OCI-LY7 (cell line): ENCODE results near the gene S100B. TPM values are rescaled to one million over a fixed set of nuclear protein-coding genes. Genes with fewer than 3 reads are reported as not detected.

ENCODE experiments used
- BruUV-seq: library from RNA; stranded (reverse); fragments of 400-500 nt; replicated peaks from 2 replicates; lab custom pipeline; 2021; lab: Mats Ljungman, UMichigan
- CTCF ChIA-PET: fragments of 300-600 bp; sonication (Branson Sonifier 250); formaldehyde crosslinking; loops from one replicate; lab custom pipeline; 2022; ENCODE audit warnings: antibody characterized with exemption; ENCODE audit not compliant: unreplicated experiment; lab: Charles Lee
- POLR2A ChIA-PET: fragments of 300-600 bp; sonication (Branson Sonifier 250); formaldehyde crosslinking; loops from one replicate; lab custom pipeline; 2022; ENCODE audit warnings: antibody characterized with exemption; lab: Charles Lee
- DNase-seq: peaks from one replicate; pipeline ENCODE4 v3.0.0-alpha.2; 2015; ENCODE audit warnings: low spot score
- H2AFZ ChIP-seq: fragments of 200-600 bp; sonication (generic), shearing (Covaris generic); 2 replicates; pipeline ENCODE4 v1.6.1; 2014; ENCODE audit warnings: mild to moderate bottlenecking, antibody characterized with exemption, low read length, moderate library complexity
- H3K27ac ChIP-seq: fragments of 200-600 bp; sonication (generic); 2 replicates; pipeline ENCODE4 v1.5.1; 2014; ENCODE audit warnings: mixed run types, low read depth, mild to moderate bottlenecking, moderate library complexity, low read length, inconsistent platforms; ENCODE audit not compliant: poor library complexity, severe bottlenecking
- H3K36me3 ChIP-seq: fragments of 200-600 bp; sonication (generic); 2 replicates; pipeline ENCODE4 v1.6.1; 2014; ENCODE audit warnings: mild to moderate bottlenecking, antibody characterized with exemption, low read length, moderate library complexity, mixed read lengths; ENCODE audit not compliant: insufficient read depth
- H3K4me1 ChIP-seq: fragments of 200-600 bp; sonication (generic); 2 replicates; pipeline ENCODE4 v1.5.1; 2014; ENCODE audit warnings: mild to moderate bottlenecking, low read length; ENCODE audit not compliant: insufficient read depth, poor library complexity, severe bottlenecking
- H3K4me2 ChIP-seq: fragments of 200-600 bp; sonication (generic); 2 replicates; pipeline ENCODE4 v1.6.1; 2014; ENCODE audit warnings: mild to moderate bottlenecking, low read length
- H3K4me3 ChIP-seq: fragments of 200-600 bp; sonication (generic); 2 replicates; pipeline ENCODE4 v1.5.1; 2014; ENCODE audit warnings: mild to moderate bottlenecking, low read depth, low read length; ENCODE audit not compliant: poor library complexity, severe bottlenecking
- H3K79me2 ChIP-seq: fragments of 200-600 bp; sonication (generic); 2 replicates; pipeline ENCODE4 v1.6.1; 2016; ENCODE audit warnings: low read depth, mild to moderate bottlenecking, low read length, moderate library complexity, mixed read lengths; ENCODE audit not compliant: insufficient read depth
- H3K9me2 ChIP-seq: fragments of 200-600 bp; sonication (generic); 2 replicates; pipeline ENCODE4 v1.6.1; 2016; ENCODE audit warnings: mild to moderate bottlenecking, low read length, mixed read lengths; ENCODE audit not compliant: insufficient read depth
- H3K9me3 ChIP-seq: fragments of 200-600 bp; sonication (generic); 2 replicates; pipeline ENCODE4 v1.6.1; 2014; ENCODE audit warnings: mild to moderate bottlenecking, mixed run types, low read length, mixed read lengths
- H4K20me1 ChIP-seq: fragments of 200-600 bp; sonication (generic); 2 replicates; pipeline ENCODE4 v1.6.1; 2014; ENCODE audit warnings: mild to moderate bottlenecking, antibody characterized with exemption, low read length, moderate library complexity, mixed read lengths; ENCODE audit not compliant: insufficient read depth
- EZH2phosphoT487 ChIP-seq: fragments of 200-600 bp; sonication (generic); IDR thresholded peaks from 2 replicates; pipeline ENCODE4 v1.6.1; 2018; ENCODE audit warnings: low read depth, borderline replicate concordance, mild to moderate bottlenecking, mixed run types, antibody characterized with exemption, low read length, moderate library complexity, mixed read lengths
- intact Hi-C: fragments of 100-400 bp; cut with micrococcal nuclease; formaldehyde crosslinking; loops from one replicate; pipeline ENCODE4 v1.10.0; 2022; ENCODE audit not compliant: unreplicated experiment
- total RNA-seq, 2 experiments: library from RNA; depleted of rRNA in 1 of 2; stranded (reverse); fragments of >200 nt in 1 of 2; shearing (Covaris generic) in 1 of 2; gene quantifications; 2 replicates each; pipeline ENCODE4 v1.2.3, GENCODE V29; 2014 to 2022
- TF ChIP-seq, protein P1 (sequence below): fragments of 200-600 bp; sonication (generic); conservative IDR thresholded peaks from 2 replicates; pipeline ENCODE4 v1.5.1; 2014; ENCODE audit warnings: mild to moderate bottlenecking, antibody characterized with exemption, low read length, moderate library complexity, mixed read lengths

S100B gene
- total RNA-seq, 2 experiments from 2014 or later, result not detected

- Histone ChIP-seq H3K4me1 (peaks cover 10% of the 10 kb centered on the region), H3K9me2 (no peaks in the 10 kb centered on the region), H3K79me2 (no peaks in the 10 kb centered on the region), H3K4me3 (no peak overlapping the region), H2AFZ (no peak overlapping the region), H3K4me2 (no peak overlapping the region), H3K27ac (no peak overlapping the region), H3K9me3 (no peaks in the 10 kb centered on the region), H3K36me3 (peaks cover 66% of the 10 kb centered on the region), H4K20me1 (no peaks in the 10 kb centered on the region)
- ChIA-PET POLR2A (interaction anchor here (0.8 kb wide), 1 partner anchor 9 kb away, joined by 3 read pairs; no protein-coding TSS in a partner anchor), CTCF (no interaction called here)
- no TSS peak for BruUV-seq
- TF ChIP-seq, protein P1, sequence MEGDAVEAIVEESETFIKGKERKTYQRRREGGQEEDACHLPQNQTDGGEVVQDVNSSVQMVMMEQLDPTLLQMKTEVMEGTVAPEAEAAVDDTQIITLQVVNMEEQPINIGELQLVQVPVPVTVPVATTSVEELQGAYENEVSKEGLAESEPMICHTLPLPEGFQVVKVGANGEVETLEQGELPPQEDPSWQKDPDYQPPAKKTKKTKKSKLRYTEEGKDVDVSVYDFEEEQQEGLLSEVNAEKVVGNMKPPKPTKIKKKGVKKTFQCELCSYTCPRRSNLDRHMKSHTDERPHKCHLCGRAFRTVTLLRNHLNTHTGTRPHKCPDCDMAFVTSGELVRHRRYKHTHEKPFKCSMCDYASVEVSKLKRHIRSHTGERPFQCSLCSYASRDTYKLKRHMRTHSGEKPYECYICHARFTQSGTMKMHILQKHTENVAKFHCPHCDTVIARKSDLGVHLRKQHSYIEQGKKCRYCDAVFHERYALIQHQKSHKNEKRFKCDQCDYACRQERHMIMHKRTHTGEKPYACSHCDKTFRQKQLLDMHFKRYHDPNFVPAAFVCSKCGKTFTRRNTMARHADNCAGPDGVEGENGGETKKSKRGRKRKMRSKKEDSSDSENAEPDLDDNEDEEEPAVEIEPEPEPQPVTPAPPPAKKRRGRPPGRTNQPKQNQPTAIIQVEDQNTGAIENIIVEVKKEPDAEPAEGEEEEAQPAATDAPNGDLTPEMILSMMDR, result no peak
- no peak for TF ChIP-seq EZH2phosphoT487
- no peak for DNase-seq
- intact Hi-C loops, result no loop called here
Measured at GRCh38 chr21:46570119-46570518, 34.8 kb downstream of the S100B start.

DNA sequence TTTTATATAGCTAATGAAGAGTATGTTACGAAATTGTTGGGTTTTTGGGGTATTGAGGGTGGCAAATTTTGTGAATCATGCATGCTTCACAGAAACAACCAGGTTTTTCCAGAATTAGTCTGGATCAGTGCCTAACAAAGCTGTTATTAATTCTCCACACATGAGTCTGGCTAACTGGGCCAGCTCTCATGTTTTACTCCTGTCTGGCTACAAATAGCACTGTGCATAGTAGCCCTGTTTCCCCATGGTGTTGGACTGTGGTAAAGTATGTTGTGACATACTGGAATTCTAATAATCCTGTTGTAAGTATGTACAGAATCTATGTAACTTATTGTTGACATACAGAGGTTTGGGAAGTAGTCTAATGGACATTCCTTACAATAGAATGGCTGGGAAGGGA, 35.8 kb downstream of the S100B start:
- Histone ChIP-seq H3K79me2 (no peaks in the 10 kb centered on the region), H3K27ac (no peak overlapping the region), H3K4me2 (no peak overlapping the region), H4K20me1 (no peaks in the 10 kb centered on the region), H3K9me3 (no peaks in the 10 kb centered on the region), H3K36me3 (peaks cover 66% of the 10 kb centered on the region), H3K4me3 (no peak overlapping the region), H2AFZ (no peak overlapping the region), H3K9me2 (no peaks in the 10 kb centered on the region), H3K4me1 (peaks cover 10% of the 10 kb centered on the region)
- TSS peak; percentile 65 for BruUV-seq
- CTCF ChIA-PET, result no interaction called here
- intact Hi-C loops, result no loop called here
- DNase-seq, result no peak
- TF ChIP-seq EZH2phosphoT487, result no peak
- TF ChIP-seq, protein P1, result no peak
- POLR2A ChIA-PET, result no interaction called here

- intact Hi-C loops, result no loop called here
Measured at GRCh38 chr21:46568562-46568961, 36.3 kb downstream of the S100B start.

More at GRCh38 chr21:46568562-46568961, 36.3 kb downstream of the S100B start:
- no peak for DNase-seq
- ChIA-PET CTCF (no interaction called here), POLR2A (no interaction called here)
- Histone ChIP-seq H4K20me1 (no peaks in the 10 kb centered on the region), H3K79me2 (no peaks in the 10 kb centered on the region), H3K9me2 (no peaks in the 10 kb centered on the region), H3K27ac (no peak overlapping the region), H3K4me2 (no peak overlapping the region), H3K4me3 (no peak overlapping the region), H3K4me1 (peaks cover 10% of the 10 kb centered on the region), H3K9me3 (no peaks in the 10 kb centered on the region), H2AFZ (no peak overlapping the region), H3K36me3 (peaks cover 71% of the 10 kb centered on the region)
- no TSS peak for BruUV-seq
- TF ChIP-seq, protein P1, result no peak
- TF ChIP-seq EZH2phosphoT487, result no peak
